ENCODE results near the gene ITGB8.
"Not testable (repeated sequence)": the region's sequence is repeated elsewhere in the genome, so short reads cannot be mapped to it uniquely, and the experiment has no call there.

ITGB8 gene

DNA sequence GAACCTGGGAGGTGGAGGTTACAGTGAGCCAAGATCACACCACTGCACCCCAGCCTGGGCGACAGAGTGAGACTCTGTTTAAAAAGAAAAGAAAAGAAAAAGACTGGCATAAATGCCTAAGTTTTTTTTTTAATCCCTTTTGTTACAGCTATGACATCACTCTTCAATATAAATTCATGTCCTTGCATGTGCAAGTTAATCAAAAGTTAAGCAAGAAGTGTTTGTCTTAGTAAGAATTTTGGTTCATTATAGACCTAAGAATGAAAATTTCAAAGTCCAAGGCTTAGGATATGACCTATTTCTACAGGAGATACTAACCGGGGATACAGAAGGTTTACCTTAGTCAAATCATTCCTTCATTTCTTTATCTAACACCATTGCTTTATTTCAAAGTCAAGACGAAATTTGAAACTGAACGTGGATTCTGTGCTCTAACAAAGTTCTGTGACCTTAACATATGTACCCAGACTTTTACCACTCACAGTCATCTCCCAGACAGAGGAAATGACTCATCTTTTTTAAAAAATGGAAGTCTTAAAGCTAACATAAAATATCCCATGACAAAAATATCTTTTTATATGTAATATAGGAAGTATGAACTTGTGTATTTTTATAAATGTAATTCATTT lies 29.3 kb upstream of the ITGB8 start:
- TF ChIP-seq, protein P1, sequence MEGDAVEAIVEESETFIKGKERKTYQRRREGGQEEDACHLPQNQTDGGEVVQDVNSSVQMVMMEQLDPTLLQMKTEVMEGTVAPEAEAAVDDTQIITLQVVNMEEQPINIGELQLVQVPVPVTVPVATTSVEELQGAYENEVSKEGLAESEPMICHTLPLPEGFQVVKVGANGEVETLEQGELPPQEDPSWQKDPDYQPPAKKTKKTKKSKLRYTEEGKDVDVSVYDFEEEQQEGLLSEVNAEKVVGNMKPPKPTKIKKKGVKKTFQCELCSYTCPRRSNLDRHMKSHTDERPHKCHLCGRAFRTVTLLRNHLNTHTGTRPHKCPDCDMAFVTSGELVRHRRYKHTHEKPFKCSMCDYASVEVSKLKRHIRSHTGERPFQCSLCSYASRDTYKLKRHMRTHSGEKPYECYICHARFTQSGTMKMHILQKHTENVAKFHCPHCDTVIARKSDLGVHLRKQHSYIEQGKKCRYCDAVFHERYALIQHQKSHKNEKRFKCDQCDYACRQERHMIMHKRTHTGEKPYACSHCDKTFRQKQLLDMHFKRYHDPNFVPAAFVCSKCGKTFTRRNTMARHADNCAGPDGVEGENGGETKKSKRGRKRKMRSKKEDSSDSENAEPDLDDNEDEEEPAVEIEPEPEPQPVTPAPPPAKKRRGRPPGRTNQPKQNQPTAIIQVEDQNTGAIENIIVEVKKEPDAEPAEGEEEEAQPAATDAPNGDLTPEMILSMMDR (IDR thresholded peaks at IDR 0.05; ENCODE audit: low read depth, low read length), result no peak
- DNase-seq (ENCODE audit: extremely low read depth, low read depth), result no peak

GRCh38 chr7:20302300-20302699 lies 28.4 kb upstream of the ITGB8 start:
- DNase-seq (ENCODE audit: extremely low read depth, low read depth), result not testable (repeated sequence)

GRCh38 chr7:20302891-20303290 lies 27.8 kb upstream of the ITGB8 start:
- TF ChIP-seq, protein P1 (IDR thresholded peaks at IDR 0.05; ENCODE audit: low read depth, low read length), result no peak
- DNase-seq (ENCODE audit: extremely low read depth, low read depth), result no peak

DNA sequence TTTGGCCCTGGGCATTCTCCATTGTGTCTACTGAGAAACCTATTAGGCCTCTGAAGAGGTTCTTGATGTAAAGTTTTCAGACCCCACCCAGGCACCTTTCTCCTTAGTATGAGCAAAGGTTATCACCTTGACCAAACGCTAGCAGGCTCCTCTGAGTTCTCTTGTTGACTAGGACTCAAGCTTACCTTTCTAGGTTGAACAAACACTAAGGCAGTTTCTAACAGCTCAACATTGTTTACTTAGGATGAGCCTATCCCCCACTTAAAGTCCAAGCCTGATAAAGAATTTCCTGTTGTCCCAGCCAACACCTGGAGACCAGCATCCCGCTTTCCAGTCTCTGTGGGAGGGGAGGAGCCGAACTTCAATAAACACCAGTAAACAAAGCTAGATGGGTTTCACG lies 26.3 kb upstream of the ITGB8 start:
- no peak for DNase-seq (ENCODE audit: extremely low read depth, low read depth)
- TF ChIP-seq, protein P1 (IDR thresholded peaks at IDR 0.05; ENCODE audit: low read depth, low read length), result no peak

- no peak for DNase-seq (ENCODE audit: extremely low read depth, low read depth)
These were observed 25.0 kb upstream of the ITGB8 start for GRCh38 chr7:20305726-20306125.

DNA sequence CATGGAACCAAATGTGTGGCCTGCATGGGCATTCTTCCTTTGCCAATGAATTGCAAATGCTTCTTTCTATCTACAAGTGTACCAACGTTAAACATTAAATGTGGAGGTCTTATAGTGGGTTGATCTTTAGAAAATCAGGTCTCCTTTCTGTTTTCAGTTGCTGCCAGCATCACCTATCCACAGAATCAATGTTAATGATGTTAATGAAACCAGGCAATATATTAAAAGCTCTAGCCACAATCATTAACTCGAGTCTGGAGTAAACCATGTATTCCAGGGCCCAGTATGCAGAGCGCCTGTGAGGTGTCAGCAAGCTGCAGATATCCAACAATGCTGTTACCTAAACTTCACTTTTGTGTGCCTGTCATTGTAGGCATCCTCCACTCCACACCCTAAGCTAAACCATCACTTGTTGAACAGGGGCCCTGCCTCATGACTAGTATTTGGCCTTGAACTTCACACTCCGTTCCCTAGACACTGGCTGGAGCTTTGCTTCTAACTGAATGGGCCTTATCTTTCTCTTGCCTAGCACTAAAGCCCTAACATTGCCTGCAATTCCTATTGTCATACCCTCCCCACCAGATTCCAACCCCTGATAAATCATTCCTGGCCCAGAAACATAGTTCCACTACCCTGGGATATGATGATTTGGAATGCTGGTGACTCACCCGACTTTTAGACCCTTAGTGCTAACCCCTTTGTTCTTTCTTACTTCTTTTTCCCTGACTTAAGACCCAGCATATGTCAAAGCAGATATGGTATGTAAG lies 24.3 kb upstream of the ITGB8 start:
- TF ChIP-seq, protein P1 (IDR thresholded peaks at IDR 0.05; ENCODE audit: low read depth, low read length), result no peak
- DNase-seq (ENCODE audit: extremely low read depth, low read depth), result no peak

More at GRCh38 chr7:20305726-20306125, 25.0 kb upstream of the ITGB8 start:
- TF ChIP-seq, protein P1 (IDR thresholded peaks at IDR 0.05; ENCODE audit: low read depth, low read length), result no peak

DNA sequence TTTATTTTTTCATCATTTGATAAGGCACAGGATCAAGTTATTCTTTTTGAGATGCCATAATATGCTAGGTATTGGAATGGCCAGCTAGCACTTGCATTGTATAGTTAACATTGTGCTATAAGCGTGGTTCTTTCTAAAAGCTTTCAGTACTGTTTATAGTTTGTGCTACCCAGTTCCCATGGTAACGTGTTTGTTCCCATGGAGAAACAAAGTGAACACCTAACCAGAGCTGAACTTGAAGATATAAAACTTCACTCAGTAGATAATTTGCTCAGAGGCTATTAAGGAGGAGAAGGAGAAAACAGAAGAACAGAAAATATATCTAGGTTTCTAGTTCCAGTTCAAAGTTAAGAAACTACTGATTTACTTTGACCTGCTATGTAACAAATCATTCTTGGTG lies 23.6 kb upstream of the ITGB8 start:
- DNase-seq (ENCODE audit: extremely low read depth, low read depth), result no peak
- TF ChIP-seq, protein P1 (IDR thresholded peaks at IDR 0.05; ENCODE audit: low read depth, low read length), result no peak
